SK-N-MC (cell line): Measurements from ENCODE around the gene TK2.

Source experiments
- EZH2 ChIP-seq: fragments of 200-600 bp; sonication (generic); IDR thresholded peaks from one replicate; pipeline ENCODE4 v1.6.1; 2017; ENCODE audit warnings: antibody characterized with exemption
- POLR2AphosphoS5 ChIP-seq: IDR thresholded peaks from 2 replicates; pipeline ENCODE4 v1.6.1; 2012; ENCODE audit warnings: mild to moderate bottlenecking, low read depth, low read length, borderline replicate concordance

GRCh38 chr16:66598111-66598510, 48.2 kb upstream of the TK2 start:
- TF ChIP-seq POLR2AphosphoS5 (no peak), EZH2 (no peak)
